Fibroblast of skin of right quadriceps (primary cell): ENCODE results near the gene MAZ.
"Not testable (repeated sequence)": the region's sequence is repeated elsewhere in the genome, so short reads cannot be mapped to it uniquely, and the experiment has no call there.

ENCODE experiments used
- DNase-seq: peaks from one replicate; pipeline ENCODE4 v3.0.0-alpha.2; 2013

MAZ gene

DNA sequence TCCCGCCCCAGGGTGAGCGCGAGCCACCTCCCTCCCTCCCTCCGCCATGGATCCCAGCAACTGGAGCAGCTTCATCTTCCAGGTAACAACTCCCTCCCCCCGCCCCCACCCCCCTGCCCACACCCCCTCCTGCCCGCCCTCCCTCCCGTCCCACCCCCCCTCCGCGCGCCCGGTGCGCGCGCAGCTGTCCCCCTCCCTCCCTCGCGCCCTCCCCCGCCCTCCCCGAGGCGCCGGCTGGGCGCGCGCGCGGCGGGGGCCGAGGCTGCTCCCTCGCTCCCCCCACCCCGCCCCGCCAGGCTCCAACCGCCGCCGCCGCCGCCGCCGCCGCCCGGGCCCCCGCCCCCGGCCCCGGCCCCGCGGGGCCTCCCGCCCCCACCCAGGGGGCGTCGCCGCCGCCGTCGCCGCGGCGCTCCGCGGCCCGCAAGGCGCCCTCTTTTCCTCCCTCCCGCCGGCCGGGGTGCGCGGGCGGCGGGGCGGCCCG lies at the start of gene MAZ:
MAZ (plus strand) TSS at position 431 of the 481 bp plus-strand sequence. CDS start 173 bp downstream, outside the sequence.
- no peak for DNase-seq

DNA sequence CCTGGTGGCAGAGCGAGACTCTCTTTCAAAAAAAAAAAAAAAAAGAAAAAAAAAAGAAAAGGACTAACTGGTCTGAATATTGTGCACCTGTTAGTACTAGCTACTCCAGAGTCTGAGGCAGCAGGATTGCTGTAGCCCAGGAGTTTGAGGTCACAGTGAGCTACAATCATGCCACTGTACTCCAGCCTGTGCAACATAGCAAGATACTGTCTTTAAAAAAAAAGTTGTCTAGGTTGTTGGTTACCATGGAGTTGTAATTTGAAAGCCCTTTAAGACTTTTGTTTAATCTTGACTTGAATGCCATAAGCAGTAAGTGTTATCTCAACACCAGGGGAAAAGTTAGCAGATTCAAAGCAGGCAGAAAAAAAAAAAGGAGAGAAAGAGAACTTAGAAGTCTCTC lies 49.7 kb upstream of the MAZ start:
- DNase-seq, result no peak

DNA sequence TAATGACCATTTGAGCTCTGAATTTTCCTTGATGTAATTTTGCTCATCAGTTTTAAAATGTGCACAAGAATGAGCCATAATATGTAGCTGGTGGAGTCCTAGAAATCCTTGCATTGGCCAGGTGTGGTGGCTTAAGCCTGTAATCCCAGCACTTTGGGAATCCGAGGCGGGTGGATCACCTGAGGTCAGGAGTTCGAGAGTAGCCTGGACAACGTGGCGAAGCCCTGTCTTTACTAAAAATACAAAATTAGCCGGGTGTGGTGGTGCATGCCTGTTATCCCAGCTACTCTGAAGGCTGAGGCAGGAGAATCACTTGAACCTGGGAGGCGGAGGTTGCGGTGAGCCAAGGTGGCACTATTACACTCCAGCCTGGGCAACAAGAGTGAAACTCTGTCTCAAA lies 49.2 kb upstream of the MAZ start:
- not testable (repeated sequence) for DNase-seq

DNA sequence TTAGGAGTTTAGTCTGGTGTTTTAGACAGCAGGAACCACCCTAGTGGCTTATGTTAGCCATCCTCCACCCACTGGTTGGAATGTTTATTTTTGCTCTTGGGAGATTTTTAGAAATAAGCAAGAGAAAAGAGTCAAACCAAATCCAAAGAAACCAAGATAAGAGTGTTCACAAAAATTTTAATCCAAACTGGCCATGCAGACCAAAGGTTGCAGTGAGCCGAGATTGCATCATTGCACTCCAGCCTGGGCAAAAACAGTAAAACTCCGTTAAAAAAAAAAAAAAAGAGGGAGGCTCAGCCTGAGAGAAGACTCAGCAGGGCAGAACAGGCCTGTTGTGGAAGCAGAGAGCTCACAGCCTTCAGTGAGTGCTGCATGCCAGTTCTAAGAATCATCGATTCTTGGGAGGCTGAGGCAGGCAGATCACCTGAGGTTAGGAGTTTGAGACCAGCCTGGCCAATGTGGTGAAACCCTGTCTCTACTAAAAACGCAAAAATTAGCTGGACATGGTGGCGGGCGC lies 48.3 kb upstream of the MAZ start:
- peak; percentile 26 for DNase-seq

DNA sequence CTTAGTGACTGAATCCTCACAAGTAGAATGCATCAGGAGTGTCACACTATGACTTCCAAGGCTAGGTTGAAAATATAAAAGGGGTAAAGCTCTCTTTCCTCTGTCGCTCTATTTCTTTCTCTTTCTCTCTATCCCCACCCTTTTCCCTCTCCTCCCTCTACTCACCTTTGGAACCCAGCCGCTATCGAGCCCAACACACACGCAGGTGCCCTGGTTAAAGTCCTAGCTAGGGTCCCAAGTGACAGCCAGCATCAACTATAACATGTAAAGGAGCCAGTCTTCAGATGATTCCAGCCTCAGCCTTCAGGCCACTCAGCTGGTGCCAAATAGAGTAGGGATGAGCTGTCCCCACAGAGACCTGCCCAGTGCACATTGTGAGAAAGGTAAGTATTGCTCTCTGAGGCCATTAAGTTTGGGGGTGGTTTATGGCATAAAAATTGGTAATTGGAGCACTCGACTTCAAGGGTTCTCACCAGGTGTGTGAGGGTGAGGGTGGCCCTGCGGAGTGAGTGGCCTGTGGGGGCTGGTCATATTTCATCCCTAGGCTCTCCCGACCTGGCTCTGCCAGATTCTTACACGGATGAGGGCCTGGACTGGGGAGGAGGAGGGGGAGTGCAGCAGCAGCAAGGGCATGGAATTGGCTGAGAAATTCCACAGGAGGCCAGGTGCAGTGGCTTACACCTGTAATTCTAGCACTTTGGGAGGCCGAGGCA lies 45.6 kb upstream of the MAZ start:
- no peak for DNase-seq

DNA sequence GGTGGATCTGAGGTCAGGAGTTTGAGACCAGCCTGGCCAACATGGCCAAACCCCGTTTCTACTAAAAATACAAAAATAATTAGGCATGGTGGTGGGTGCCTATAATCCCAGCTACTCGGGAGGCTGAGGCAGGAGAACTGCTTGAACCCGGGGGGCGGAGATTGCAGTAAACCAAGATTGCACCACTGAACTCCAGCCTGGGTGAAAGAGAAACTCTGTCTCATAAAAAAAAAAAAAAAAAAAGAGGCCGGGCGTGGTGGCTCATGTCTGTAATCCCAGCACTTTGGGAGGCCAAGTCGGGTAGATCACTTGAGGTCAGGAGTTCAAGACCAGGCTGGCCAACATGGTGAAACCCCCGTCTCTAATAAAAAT lies 45.1 kb upstream of the MAZ start:
- not testable (repeated sequence) for DNase-seq

DNA sequence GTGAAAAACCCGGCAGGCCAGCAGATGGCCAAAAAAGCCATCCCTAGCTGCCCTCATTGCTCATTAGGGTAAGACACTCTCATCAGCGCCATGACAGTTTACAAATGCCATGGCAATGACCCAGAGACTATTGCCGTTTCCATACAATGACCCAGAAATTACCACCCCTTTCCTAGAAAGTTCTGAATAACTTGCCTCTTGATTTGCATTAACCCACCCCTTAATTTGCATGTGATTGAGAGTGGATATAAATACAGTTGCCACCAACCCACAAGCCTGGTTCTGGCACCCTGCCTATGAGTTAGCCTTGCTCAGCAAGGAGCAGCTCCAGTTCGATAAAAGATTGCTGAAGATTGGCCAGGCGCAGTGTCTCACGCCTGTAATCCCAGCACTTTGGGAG lies 44.4 kb upstream of the MAZ start:
- no peak for DNase-seq

DNA sequence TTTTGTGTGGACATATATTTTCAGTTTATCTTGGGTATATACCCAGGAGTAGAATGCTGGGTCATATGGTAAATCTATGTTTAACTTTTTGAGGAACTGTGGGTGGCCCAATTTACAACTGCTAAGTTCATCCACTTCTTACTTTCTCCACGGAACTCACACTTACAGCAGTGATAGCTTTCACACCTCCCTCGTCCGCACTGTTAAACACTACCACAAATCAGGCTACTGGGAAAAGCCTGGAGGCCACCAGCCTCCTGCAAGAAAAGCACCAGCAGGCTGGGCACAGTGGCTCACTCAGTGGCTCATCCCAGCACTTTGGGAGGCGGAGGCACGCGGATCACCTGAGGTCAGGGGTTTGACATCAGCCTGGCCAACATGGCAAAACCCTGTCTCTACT lies 43.0 kb upstream of the MAZ start:
- DNase-seq, result no peak

DNA sequence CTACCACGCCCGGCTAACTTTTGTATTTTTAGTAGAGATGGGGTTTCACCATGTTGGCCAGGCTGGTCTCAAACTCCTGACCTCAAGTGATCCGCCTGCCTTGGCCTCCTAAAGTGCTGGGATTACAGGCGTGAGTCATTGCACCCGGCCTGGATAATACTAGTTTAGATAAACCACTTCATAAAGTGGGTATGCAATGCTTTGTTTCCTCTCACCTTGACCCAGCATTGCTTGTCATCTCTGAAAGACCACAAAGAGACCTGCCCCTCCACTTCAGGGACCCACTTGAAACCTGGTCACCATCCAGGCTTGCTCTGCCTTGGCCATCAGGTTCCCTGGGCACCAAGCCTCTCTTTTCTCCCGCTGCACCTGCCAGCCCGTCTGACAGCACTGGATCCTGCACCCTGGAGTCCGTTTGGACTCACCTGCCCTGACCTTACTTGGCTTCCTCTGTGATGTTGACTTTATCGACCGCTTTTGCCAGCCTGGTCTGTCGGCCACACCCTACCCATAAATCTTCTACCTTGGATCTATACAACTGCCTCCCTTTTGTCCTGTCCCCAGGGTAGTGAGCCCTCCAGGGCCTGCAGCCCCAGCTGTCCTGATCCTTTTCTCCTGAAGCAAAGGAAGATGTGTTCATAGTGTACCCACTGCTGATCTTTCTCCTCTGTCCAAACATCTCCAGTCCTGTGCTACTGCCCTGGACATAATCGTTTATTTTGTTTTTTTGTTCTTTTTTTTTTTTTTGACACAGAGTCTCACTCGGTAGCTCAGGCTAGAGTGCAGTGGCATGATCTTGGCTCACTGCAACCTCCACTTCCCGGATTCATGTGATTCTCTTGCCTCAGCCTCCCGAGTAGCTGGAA lies 40.9 kb upstream of the MAZ start:
- no peak for DNase-seq

DNA sequence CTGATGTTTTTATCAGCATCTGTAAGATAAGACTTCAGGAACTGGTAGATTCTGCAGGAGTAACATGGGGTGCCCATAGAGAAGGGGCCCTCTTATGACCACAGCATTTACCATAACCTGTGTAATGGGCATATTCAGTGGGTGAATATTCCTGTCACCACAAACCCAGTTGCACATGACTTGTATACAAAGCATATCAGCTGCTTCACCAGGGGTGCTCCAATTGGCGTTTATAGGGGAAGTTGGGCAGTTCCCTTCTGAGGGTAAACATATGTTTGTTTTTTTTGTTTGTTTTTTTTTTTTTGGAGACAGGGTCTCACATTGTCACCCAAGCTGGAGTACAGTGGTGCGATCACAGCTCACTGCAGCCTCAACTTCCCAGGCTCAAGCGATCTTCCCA lies 39.8 kb upstream of the MAZ start:
- DNase-seq, result no peak

DNA sequence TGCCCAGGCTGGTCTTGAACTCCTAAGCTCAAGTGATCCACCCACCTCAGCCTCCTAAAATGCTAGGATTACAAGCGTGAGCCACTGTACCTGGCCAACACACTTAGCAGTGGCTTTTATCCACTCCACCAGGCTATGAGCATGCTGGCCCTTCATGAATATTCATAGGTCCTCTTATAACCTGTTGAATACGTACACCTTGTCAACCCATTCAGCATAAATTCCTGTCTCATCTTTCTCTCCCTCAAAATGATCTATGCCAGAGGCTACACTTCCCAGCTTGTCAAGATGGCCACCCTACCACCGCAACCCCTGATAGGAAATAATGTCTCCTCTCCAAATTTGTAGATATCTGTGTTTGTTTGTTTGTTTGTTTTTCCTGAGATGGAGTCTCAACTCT lies 39.3 kb upstream of the MAZ start:
- no peak for DNase-seq

DNA sequence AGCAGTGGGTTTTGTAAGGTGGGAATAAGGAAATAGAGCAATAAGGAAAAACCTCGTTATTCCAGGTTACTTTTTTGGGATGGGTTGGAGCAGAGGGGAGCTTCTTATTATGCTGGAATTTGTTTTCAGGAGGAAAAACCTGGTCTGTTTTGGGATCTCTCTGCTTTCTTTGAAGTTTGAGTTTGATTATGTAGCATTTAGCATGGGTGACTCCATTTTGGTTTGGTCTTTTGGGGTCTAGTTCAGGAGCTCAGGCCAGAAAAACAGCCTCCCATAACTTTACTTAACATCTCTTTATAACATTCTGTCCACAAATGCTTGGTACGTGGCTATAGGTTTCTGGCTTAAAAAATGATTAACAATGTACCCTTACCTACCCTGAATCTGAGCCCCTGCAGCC lies 36.8 kb upstream of the MAZ start:
- no peak for DNase-seq

DNA sequence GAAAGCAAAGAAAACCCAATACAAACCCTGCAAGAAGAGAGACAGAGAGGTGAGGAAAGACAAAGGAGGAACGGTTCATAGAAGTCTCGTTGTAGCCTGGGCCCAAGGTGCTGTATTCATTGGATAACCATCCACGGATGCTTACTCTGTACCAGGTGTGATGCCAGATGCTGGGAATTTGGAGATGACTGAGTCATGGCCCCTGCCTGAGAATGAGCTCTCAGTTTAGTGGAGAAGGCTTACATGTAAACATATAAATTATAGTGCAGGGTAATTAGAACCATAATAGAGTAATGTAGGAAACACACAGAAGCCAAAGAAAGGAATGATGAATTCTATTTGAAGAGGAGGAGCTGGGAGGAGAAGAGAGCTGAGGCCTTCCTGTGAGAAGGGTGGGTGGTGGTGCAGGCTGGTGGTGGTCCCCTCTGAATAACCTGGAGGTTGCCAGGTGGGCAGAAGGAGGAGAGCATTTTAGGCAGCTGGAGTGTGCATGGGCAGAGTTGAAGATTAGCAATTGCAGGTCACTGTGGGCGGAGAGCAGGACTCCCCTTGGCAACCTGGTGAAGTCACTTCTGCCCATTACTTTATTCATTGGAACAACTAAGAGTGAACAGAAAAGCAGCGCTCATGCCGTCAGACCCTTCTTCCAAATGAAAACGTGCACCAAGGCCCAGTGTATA lies 35.9 kb upstream of the MAZ start:
- no peak for DNase-seq

DNA sequence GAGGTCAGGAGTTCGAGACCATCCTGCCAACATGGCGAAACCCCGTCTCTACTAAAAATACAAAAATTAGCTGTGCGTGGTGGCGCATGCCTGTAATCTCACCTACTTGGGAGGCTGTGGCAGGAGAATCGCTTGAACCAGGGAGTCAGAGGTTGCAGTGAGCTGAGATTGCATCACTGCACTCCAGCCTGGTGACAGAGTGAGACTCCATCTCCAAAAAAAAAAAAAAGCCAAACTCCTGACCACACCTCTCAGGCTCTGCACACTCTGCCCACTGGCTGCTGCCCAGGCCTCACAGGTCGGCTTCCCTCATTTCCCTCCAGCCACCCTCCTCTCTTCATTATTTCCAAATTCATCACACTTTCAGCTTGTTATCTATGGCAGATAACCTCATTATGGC lies 34.0 kb upstream of the MAZ start:
- not testable (repeated sequence) for DNase-seq

DNA sequence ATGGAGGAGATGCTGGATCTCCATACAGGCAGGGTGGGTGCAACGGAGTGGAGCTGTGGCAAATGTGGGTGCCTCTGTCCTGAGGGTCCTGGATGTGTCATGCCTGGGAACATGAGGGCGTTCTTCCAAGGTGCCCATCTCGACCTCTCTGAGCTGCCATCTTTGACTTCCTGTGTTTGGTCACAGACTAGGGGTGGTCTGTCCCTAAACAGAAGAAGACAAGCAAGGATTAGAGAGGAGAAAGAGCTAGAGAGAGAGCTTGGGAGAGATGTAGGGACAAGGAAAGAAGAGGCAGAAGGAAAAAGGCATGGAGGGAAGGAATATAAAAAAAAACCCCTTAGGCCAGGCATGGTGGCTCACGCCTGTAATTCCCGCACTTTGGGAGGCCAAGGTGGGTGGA lies 31.6 kb upstream of the MAZ start:
- no peak for DNase-seq

DNA sequence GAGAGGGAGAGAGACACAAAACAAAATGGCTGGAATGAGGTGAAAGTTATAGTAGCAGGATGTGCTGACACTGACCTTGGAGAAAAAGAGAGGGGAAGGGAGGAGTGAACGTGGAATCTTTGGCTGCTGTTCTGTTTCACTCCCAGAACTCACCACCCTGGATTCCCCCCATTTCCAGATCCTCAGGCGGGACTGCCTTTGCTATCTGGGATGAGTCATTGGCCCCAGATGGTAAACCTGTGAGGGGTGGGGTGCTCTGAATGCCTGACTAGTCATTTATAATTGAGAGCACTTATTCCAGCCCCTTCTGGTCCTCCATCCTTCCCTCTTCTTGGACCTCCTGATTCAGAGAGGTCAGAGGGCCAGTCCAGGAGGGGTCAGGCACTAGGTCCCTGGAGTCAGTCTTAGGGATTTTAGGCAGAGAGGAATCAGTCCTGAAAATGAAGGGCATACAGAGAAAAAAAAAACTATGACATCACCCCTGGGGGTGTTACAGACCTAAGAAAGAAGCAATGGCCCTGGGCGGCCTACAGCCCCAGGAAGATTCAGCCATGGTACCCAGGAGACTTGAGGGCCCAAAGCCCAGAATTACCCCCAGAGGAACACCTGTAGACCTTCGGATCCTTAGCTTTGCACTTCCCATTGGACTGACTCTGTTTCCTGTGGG lies 30.5 kb upstream of the MAZ start:
- peak; percentile 32 for DNase-seq

DNA sequence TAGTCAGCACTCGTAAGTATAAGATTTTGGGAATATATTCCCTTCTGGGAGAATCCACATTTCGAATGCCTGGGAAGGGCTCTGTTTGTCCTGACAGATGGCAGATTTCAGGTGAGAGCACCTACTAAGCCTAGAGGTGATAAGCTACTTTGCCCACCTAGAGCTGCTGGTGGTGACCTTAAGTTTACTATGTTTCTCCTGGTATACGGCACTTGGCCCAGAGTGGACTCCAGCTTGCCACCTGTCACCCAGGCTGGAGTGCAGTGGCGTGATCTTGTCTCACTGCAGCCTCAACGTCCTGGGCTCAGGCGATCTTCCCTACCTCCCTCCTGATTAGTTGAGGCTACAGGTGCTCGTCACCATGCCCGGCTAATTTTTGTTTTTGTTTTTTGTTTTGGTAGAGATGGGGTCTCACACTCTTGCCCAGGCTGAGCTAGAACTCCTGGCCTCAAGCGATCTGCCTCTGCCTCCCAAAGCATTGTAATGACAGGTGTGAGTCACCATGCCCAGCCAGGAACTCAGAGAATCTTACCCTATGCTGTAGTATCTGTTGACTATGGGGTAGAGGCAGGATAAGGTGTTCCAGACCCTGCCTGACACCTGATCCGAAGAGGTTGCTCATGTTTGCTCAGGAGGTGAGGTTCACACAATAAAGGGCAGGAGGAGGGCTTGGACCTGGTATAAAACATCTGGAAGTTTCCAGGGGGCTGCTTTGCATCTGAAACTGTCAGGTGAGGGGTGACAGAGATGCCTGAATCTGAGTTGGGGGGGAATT lies 28.6 kb upstream of the MAZ start, which contains the start of gene ZG16:
ZG16 (plus strand) TSS at position 681 of the 775 bp plus-strand sequence. CDS start 1,011 bp downstream, outside the sequence.
- no peak for DNase-seq

DNA sequence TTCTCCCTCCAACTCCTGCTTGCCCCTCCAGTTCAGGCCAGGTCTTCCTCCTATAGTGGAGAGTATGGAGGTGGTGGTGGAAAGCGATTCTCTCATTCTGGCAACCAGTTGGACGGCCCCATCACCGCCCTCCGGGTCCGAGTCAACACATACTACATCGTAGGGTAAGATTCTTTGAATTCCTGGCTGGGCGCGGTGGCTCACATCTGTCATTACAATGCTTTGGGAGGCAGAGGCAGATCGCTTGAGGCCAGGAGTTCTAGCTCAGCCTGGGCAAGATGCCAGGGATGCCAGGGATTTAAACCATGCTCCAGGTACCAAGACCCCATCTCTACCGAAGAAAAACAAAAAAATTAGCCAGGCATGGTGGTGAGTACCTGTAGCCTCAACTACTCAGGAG lies 26.9 kb upstream of the MAZ start:
- no peak for DNase-seq

DNA sequence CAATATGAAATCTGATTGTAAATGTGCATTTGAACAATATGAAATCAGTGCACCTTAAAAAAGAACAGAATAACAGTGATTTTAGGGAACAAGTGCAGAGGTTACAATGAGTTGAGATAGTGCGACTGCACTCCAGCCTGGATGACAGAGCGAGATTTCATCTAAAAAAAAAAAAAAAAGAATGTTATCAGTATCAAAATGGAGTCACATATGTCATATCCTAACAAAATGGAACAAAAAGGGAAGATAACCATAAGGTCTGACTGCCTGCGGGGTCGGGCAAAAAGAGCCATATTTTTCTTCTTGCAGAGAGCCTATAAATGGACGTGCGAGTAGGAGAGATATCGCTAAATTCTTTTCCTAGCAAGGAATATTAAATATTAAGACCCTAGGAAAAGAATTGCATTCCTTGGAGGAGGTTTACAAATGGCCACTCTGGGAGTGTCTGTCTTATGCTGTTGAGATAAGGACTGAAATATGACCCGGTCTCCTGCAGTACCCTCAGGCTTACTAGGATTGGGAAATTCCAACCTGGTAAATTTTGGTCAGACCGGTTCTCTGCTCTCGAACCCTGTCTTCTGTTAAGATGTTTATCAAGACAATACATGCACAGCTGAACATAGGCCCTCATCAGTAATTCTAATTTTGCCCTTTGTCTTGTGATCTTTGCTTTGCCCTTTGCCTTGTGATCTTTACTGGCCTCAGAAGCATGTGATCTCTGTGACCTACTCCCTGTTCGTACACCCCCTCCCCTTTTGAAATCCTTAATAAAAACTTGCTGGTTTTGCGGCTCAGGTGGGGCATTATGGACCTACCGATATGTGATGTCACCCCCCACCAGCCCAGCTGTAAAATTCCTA lies 23.0 kb upstream of the MAZ start:
- not testable (repeated sequence) for DNase-seq

DNA sequence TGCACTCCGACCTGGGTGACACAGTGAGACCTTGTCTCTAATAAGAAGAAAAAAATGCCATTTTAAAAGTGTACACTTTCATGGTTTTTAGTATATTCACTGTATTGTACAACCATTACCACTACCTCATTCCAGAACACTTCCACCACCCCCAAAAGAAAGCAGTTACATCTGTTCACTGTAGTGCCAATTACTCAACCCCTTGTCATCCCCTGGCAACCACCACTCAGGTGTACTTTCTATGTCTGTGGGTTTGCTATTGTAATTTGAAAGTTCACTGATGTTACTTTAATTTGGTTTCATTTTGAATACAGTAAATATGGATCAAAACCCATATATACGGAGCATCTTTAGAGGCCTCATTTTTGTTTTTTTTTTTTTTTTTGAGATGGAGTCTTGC lies 22.2 kb upstream of the MAZ start:
- DNase-seq, result no peak
